ENCODE measurements around the gene HLCS. TPM values are rescaled to one million over a fixed set of nuclear protein-coding genes. Genes with fewer than 3 reads are reported as not detected.

The HLCS gene
- polyA plus RNA-seq, 1 experiment = 16.9 TPM

- no peak for DNase-seq (ENCODE audit: low read depth)
- POLR2A ChIA-PET = no interaction called here
- H3K4me3 ChIP-seq (ENCODE audit: low read depth, low read length) = no peak overlapping the region
Measured at GRCh38 chr21:36873513-36873912, 93.0 kb downstream of the HLCS start.

DNA sequence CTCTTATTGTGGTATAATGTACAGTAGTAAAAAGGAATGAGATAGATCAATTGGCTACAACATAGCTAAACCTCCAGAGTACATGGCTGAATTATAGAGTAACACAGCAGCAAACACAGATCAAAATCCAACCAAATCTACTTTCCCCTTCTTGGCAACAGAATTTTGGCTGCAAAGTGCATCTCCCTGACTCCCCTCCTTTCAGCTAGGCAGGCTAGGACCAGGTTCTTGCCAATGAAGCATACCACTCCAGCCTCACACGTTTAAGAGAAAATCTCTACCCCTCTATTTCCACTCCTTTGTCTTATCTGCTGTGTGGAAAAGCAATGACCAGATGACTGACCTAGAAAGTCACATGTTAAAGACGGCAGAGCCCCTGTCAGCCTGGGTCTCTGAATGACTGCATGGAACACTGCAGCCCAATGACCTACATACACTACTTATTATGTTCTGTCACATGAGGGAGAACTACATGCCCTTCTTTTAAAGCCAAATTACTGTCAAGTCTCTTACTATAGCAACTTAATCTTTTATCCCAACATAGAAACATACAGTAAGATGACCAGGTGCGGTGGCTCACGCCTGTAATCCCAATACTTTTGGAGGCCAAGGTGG lies 99.1 kb downstream of the HLCS start:
- TF ChIP-seq CTCF (IDR thresholded peaks at IDR 0.05; ENCODE audit: insufficient read depth, low read depth, low read length) = no peak
- no peak for DNase-seq (ENCODE audit: low read depth)
- no peak overlapping the region for H3K4me3 ChIP-seq (ENCODE audit: low read depth, low read length)
- CTCF ChIA-PET = no interaction called here
- H3K36me3 ChIP-seq (ENCODE audit: control insufficient read depth, insufficient read depth, low read length) = no peaks in the 10 kb centered on the region
- POLR2A ChIA-PET = no interaction called here
- no peaks in the 10 kb centered on the region for H3K27me3 ChIP-seq (ENCODE audit: control insufficient read depth, insufficient read depth, low read length)

More at GRCh38 chr21:36873513-36873912, 93.0 kb downstream of the HLCS start:
- CTCF ChIA-PET = interaction anchor here (1.3 kb wide), 1 partner anchor 12 kb away, joined by 4 read pairs; no protein-coding TSS in a partner anchor
- no peaks in the 10 kb centered on the region for H3K36me3 ChIP-seq (ENCODE audit: control insufficient read depth, insufficient read depth, low read length)
- no peak for TF ChIP-seq CTCF (IDR thresholded peaks at IDR 0.05; ENCODE audit: insufficient read depth, low read depth, low read length)
- no peaks in the 10 kb centered on the region for H3K27me3 ChIP-seq (ENCODE audit: control insufficient read depth, insufficient read depth, low read length)

GRCh38 chr21:36866419-36866818 lies 100.0 kb downstream of the HLCS start:
- Histone ChIP-seq H3K4me3 (ENCODE audit: low read depth, low read length) (no peak overlapping the region), H3K36me3 (ENCODE audit: control insufficient read depth, insufficient read depth, low read length) (no peaks in the 10 kb centered on the region), H3K27me3 (ENCODE audit: control insufficient read depth, insufficient read depth, low read length) (no peaks in the 10 kb centered on the region)
- DNase-seq (ENCODE audit: low read depth) = no peak
- CTCF ChIA-PET = interaction anchor here (0.7 kb wide), 1 partner anchor 27 kb away, joined by 3 read pairs; no protein-coding TSS in a partner anchor
- no peak for TF ChIP-seq CTCF (IDR thresholded peaks at IDR 0.05; ENCODE audit: insufficient read depth, low read depth, low read length)
- POLR2A ChIA-PET = no interaction called here

GRCh38 chr21:36864974-36865373 lies 101.5 kb downstream of the HLCS start:
- no peaks in the 10 kb centered on the region for H3K27me3 ChIP-seq (ENCODE audit: control insufficient read depth, insufficient read depth, low read length)
- H3K4me3 ChIP-seq (ENCODE audit: low read depth, low read length) = no peak overlapping the region
- ChIA-PET POLR2A (no interaction called here), CTCF (no interaction called here)
- no peaks in the 10 kb centered on the region for H3K36me3 ChIP-seq (ENCODE audit: control insufficient read depth, insufficient read depth, low read length)
- DNase-seq (ENCODE audit: low read depth) = no peak
- TF ChIP-seq CTCF (IDR thresholded peaks at IDR 0.05; ENCODE audit: insufficient read depth, low read depth, low read length) = no peak

GRCh38 chr21:36863260-36863659 lies 103.2 kb downstream of the HLCS start:
- H3K36me3 ChIP-seq (ENCODE audit: control insufficient read depth, insufficient read depth, low read length) = no peaks in the 10 kb centered on the region
- TF ChIP-seq CTCF (IDR thresholded peaks at IDR 0.05; ENCODE audit: insufficient read depth, low read depth, low read length) = no peak
- ChIA-PET CTCF (interaction anchor here (1.5 kb wide), 1 partner anchor 9 kb away, joined by 6 read pairs; no protein-coding TSS in a partner anchor), POLR2A (no interaction called here)
- no peak for DNase-seq (ENCODE audit: low read depth)
- no peak overlapping the region for H3K4me3 ChIP-seq (ENCODE audit: low read depth, low read length)
- H3K27me3 ChIP-seq (ENCODE audit: control insufficient read depth, insufficient read depth, low read length) = no peaks in the 10 kb centered on the region

Data from BJ (cell line).